Endodermal cell (in vitro differentiated cells): Measurements from ENCODE around the gene NUP62. TPM values are rescaled to one million over a fixed set of nuclear protein-coding genes. Genes with fewer than 3 reads are reported as not detected.
"Not testable (repeated sequence)": the region's sequence is repeated elsewhere in the genome, so short reads cannot be mapped to it uniquely, and the experiment has no call there.

Source experiments
- DNase-seq: peaks from one replicate; pipeline ENCODE4 v3.0.0-alpha.2; 2017
- H3K27ac ChIP-seq: 2 replicates; pipeline ENCODE4 v1.5.1; 2013; ENCODE audit warnings: mild to moderate bottlenecking, low read depth, low read length, moderate library complexity
- H3K27me3 ChIP-seq: 2 replicates; pipeline ENCODE4 v1.6.1; 2013; ENCODE audit warnings: mild to moderate bottlenecking, low read length, moderate library complexity; ENCODE audit not compliant: insufficient read depth, control insufficient read depth, poor library complexity, severe bottlenecking
- H3K36me3 ChIP-seq: 2 replicates; pipeline ENCODE4 v1.7.0; 2013; ENCODE audit warnings: mild to moderate bottlenecking, low read length, moderate library complexity; ENCODE audit not compliant: control insufficient read depth, insufficient read depth
- H3K4me1 ChIP-seq: one replicate; pipeline ENCODE4 v1.7.0; 2013; ENCODE audit warnings: low read length; ENCODE audit not compliant: control insufficient read depth, insufficient read depth
- H3K4me3 ChIP-seq: 2 replicates; pipeline ENCODE4 v1.5.1; 2013; ENCODE audit warnings: mild to moderate bottlenecking, low read length, moderate library complexity
- H3K9ac ChIP-seq: 2 replicates; pipeline ENCODE4 v1.6.1; 2013; ENCODE audit warnings: mild to moderate bottlenecking, low read length, moderate library complexity; ENCODE audit not compliant: poor library complexity, severe bottlenecking; ENCODE audit errors: extremely low read depth
- H3K9me3 ChIP-seq: 2 replicates; pipeline ENCODE4 v1.6.1; 2013; ENCODE audit warnings: mild to moderate bottlenecking, low read length, moderate library complexity; ENCODE audit not compliant: control insufficient read depth
- H3K27ac Mint-ChIP-seq: 2 replicates; pipeline ENCODE4 v1.8.0; 2020; ENCODE audit warnings: mixed read lengths
- H3K27me3 Mint-ChIP-seq: 2 replicates; pipeline ENCODE4 v1.8.0; 2021; ENCODE audit warnings: mild to moderate bottlenecking, mixed read lengths; ENCODE audit not compliant: insufficient read depth
- H3K36me3 Mint-ChIP-seq: 2 replicates; pipeline ENCODE4 v1.8.0; 2020; ENCODE audit warnings: low read depth, mixed read lengths
- H3K4me1 Mint-ChIP-seq: 2 replicates; pipeline ENCODE4 v1.8.0; 2020; ENCODE audit warnings: mixed read lengths
- H3K4me3 Mint-ChIP-seq: 2 replicates; pipeline ENCODE4 v1.8.0; 2020; ENCODE audit warnings: mild to moderate bottlenecking, moderate library complexity, mixed read lengths
- H3K9me3 Mint-ChIP-seq: 2 replicates; pipeline ENCODE4 v1.8.0; 2020; ENCODE audit warnings: mild to moderate bottlenecking, mixed read lengths
- WGBS, 2 experiments: methylation state at CpG; one replicate each; pipeline versions ENCODE4 v1.1.5 to v1.1.7; 2013; ENCODE audit warnings: missing lambda C conversion rate in 2 of 2, mixed read lengths in 1 of 2; ENCODE audit not compliant: insufficient coverage in 1 of 2, insufficient read length in 1 of 2; 5-methylcytosine and 5-hydroxymethylcytosine counted together
- total RNA-seq, 2 donors: library from RNA; stranded (reverse); fragmentation: NEBNext Ultra II Directional in 1 of 2; extraction: Animal tissue kit (Norgen Biotek cat#: 25700) in 1 of 2; gene quantifications; 2 replicates in 1 of 2; 3 replicates in 1 of 2; pipeline ENCODE4 v1.2.1, GENCODE V29; 2021
- TF ChIP-seq, protein P1 (sequence below): fragments of 200-600 bp; sonication (generic); conservative IDR thresholded peaks from 2 replicates; pipeline ENCODE4 v1.5.0; 2021; ENCODE audit warnings: antibody characterized with exemption, mild to moderate bottlenecking

NUP62 gene
- total RNA-seq, 2 donors from 2014 or later, result 84.9 to 96.4 TPM

GRCh38 chr19:49971991-49972411 lies 42.7 kb upstream of the NUP62 start:
- Mint-ChIP-seq H3K9me3 (no peaks in the 10 kb centered on the region), H3K27ac (no peak overlapping the region), H3K4me3 (no peak overlapping the region), H3K4me1 (no peaks in the 10 kb centered on the region), H3K36me3 (peaks cover 8% of the 10 kb centered on the region), H3K27me3 (peaks cover 6% of the 10 kb centered on the region)
- H3K27me3 ChIP-seq, result no peaks in the 10 kb centered on the region
- H3K9ac ChIP-seq, result no peak overlapping the region
- peaks cover 5% of the 10 kb centered on the region for H3K36me3 ChIP-seq
- H3K4me1 ChIP-seq, result no peaks in the 10 kb centered on the region
- DNase-seq, result no peak
- 80 to 90% methylated on average over 6 to 12 of the region's 12 CpGs for WGBS, 2 experiments
- no peaks in the 10 kb centered on the region for H3K9me3 ChIP-seq
- no peak overlapping the region for H3K27ac ChIP-seq
- no peak overlapping the region for H3K4me3 ChIP-seq
- TF ChIP-seq, protein P1, sequence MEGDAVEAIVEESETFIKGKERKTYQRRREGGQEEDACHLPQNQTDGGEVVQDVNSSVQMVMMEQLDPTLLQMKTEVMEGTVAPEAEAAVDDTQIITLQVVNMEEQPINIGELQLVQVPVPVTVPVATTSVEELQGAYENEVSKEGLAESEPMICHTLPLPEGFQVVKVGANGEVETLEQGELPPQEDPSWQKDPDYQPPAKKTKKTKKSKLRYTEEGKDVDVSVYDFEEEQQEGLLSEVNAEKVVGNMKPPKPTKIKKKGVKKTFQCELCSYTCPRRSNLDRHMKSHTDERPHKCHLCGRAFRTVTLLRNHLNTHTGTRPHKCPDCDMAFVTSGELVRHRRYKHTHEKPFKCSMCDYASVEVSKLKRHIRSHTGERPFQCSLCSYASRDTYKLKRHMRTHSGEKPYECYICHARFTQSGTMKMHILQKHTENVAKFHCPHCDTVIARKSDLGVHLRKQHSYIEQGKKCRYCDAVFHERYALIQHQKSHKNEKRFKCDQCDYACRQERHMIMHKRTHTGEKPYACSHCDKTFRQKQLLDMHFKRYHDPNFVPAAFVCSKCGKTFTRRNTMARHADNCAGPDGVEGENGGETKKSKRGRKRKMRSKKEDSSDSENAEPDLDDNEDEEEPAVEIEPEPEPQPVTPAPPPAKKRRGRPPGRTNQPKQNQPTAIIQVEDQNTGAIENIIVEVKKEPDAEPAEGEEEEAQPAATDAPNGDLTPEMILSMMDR, result no peak

DNA sequence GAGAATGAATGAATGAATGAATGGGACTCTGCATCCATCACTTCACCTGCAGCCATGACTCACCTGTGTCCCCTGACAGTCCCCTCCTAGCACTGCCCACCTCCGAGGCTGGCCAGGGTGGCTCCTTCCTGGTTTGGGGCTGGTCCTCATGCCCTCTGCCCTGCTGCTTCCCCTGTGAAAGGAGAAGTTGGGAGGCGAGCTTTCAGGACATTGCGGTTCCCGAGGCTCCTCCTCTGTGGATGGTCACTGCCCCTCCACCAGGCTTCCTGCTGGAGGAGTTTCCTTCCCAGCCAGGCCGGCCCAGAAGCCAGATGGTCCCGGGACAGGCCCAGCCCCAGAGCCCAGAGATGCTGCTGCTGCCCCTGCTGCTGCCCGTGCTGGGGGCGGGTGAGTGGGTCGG lies 40.1 kb upstream of the NUP62 start:
- H3K4me3 ChIP-seq, H3K4me1 Mint-ChIP-seq, H3K9me3 Mint-ChIP-seq, H3K27me3 ChIP-seq, H3K36me3 Mint-ChIP-seq, H3K27me3 Mint-ChIP-seq, H3K9me3 ChIP-seq, H3K27ac Mint-ChIP-seq, H3K4me3 Mint-ChIP-seq, H3K36me3 ChIP-seq, H3K4me1 ChIP-seq, DNase-seq, H3K9ac ChIP-seq, H3K27ac ChIP-seq: not testable (repeated sequence)
- 88% methylated on average over 3 of the region's 9 CpGs; no CpG with 5 or more reads in 1 of the 2 experiments for WGBS, 2 experiments

DNA sequence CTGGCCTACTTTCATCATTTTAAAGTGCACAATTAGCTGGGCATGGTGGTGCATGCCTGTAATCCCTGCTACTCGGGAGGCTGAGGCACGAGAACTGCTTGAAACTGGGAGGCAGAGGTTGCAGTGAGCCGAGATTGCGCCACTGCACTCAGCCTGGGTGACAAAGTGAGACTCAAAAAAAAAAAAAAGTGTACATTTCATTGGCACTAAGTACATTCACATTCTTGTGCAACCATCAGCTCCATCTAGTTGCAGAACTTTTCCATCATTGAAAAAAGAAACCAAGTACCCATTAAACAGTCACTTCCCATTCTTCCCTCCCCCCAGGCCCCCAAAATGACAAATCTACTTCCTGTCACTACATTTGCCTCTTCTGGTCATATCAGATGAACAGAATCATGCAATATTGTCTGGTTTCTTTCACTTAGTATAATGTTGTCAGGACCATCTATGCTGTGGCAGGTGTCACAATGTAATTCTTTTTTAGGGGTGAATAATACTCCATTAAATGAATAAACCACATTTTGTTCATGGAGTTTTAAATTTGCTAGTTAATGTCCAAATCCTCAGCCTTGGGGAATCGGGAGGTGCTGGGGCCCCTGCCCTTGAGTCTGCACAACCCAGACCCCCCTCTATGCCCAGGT lies 39.1 kb upstream of the NUP62 start:
- no peaks in the 10 kb centered on the region for H3K4me1 ChIP-seq
- H3K4me3 ChIP-seq, result no peak overlapping the region
- no peak overlapping the region for H3K9ac ChIP-seq
- Mint-ChIP-seq H3K4me3 (no peak overlapping the region), H3K27me3 (peaks cover 6% of the 10 kb centered on the region), H3K36me3 (no peaks in the 10 kb centered on the region), H3K27ac (no peak overlapping the region), H3K9me3 (peaks cover 10% of the 10 kb centered on the region), H3K4me1 (no peaks in the 10 kb centered on the region)
- H3K27ac ChIP-seq, result no peak overlapping the region
- H3K9me3 ChIP-seq, result no peaks in the 10 kb centered on the region
- WGBS, 2 experiments, result 83 to 94% methylated on average over 5 of the region's 5 CpGs
- DNase-seq, result no peak
- H3K36me3 ChIP-seq, result no peaks in the 10 kb centered on the region
- TF ChIP-seq, protein P1, result no peak
- no peaks in the 10 kb centered on the region for H3K27me3 ChIP-seq

DNA sequence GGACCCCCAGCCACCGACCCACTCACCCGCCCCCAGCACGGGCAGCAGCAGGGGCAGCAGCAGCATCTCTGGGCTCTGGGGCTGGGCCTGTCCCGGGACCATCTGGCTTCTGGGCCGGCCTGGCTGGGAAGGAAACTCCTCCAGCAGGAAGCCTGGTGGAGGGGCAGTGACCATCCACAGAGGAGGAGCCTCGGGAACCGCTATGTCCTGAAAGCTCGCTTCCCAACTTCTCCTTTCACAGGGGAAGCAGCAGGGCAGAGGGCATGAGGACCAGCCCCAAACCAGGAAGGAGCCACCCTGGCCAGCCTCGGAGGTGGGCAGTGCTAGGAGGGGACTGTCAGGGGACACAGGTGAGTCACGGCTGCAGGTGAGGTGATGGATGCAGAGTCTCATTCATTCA lies 31.7 kb upstream of the NUP62 start, which contains the start of gene SIGLEC11:
SIGLEC11 (minus strand) TSS at position 193 of the 400 bp plus-strand sequence; CDS start at position 102, 91 bp downstream.
- DNase-seq, H3K27me3 Mint-ChIP-seq, H3K9ac ChIP-seq, H3K27me3 ChIP-seq, H3K9me3 ChIP-seq, H3K27ac Mint-ChIP-seq, H3K27ac ChIP-seq, H3K4me3 Mint-ChIP-seq, H3K36me3 Mint-ChIP-seq, H3K4me3 ChIP-seq, H3K4me1 ChIP-seq, H3K36me3 ChIP-seq, H3K4me1 Mint-ChIP-seq: not testable (repeated sequence)
- 67 to 89% methylated on average over 1 to 5 of the region's 10 CpGs for WGBS, 2 experiments
- H3K9me3 Mint-ChIP-seq, result peaks cover 18% of the 10 kb centered on the region

DNA sequence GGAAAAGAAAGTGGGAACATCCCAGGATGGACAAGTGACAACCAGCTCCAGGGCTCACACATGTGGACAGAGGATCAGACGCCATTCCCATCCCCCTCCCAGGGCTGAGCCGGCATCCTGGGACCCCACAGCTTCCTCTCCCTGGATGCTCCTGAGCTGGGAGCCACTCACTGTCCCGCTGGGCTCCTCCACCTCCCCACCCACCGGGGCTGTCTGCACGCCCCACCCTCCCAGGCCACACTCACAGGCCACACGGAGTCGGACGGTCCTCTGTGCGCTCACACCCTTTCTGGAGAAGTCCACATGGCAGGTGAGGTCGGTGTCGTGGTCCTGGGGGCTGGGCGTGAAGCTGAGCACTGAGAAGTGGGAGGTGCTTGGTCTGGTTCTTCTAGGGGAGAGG lies 30.6 kb upstream of the NUP62 start:
- H3K36me3 Mint-ChIP-seq, result not testable (repeated sequence)

DNA sequence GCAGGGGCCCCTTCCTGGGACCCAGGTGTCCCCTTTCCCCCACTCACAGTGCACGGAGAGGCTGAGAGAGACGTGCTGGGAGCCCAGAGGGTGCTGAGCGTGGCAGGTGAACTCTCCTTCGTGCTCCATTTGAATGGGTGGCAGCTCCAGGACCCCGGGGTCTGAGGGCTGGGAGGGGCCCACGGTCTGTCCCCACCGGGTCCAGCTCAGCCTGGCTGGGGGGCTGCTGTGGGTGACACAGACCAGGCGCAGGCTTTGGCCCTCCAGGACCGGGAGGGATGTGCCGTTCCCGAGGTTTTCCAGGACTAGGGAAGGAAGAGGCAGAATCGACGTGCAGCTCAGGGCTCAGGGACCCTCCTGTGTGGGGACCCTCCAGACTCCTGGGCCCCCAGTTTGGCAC lies 29.3 kb upstream of the NUP62 start:
- H3K9ac ChIP-seq, H3K9me3 Mint-ChIP-seq, H3K27ac Mint-ChIP-seq, H3K9me3 ChIP-seq, DNase-seq, H3K4me3 ChIP-seq, H3K27ac ChIP-seq, H3K27me3 Mint-ChIP-seq, H3K36me3 Mint-ChIP-seq, H3K27me3 ChIP-seq, H3K4me1 ChIP-seq, H3K4me1 Mint-ChIP-seq, H3K36me3 ChIP-seq, H3K4me3 Mint-ChIP-seq: not testable (repeated sequence)
- 82 to 87% methylated on average over 9 to 13 of the region's 13 CpGs for WGBS, 2 experiments

More for the DNA sequence above, 30.6 kb upstream of the NUP62 start:
- DNase-seq, H3K4me1 Mint-ChIP-seq, H3K9ac ChIP-seq, H3K4me3 Mint-ChIP-seq, H3K36me3 ChIP-seq, H3K4me3 ChIP-seq, H3K27ac Mint-ChIP-seq, H3K27ac ChIP-seq, H3K27me3 ChIP-seq, H3K4me1 ChIP-seq, H3K9me3 ChIP-seq, H3K27me3 Mint-ChIP-seq: not testable (repeated sequence)
- WGBS, 2 experiments, result no CpG with 5 or more reads among the region's 12 CpGs
- peaks cover 14% of the 10 kb centered on the region for H3K9me3 Mint-ChIP-seq
